ENCODE measurements around the gene TNS3.

Gene TNS3

GRCh38 chr7:47411281-47411869, 170.5 kb downstream of the TNS3 start:
- no peak for DNase-seq (ENCODE audit: low read depth)
- TF ChIP-seq CTCF (IDR thresholded peaks at IDR 0.05; ENCODE audit: low read depth, low read length, missing control alignments), result no peak
- H3K4me3 ChIP-seq (ENCODE audit: low read depth, low read length), result no peak overlapping the region

- no peak for DNase-seq (ENCODE audit: low read depth)
- no peak overlapping the region for H3K4me3 ChIP-seq (ENCODE audit: low read depth, low read length)
- no peak for TF ChIP-seq CTCF (IDR thresholded peaks at IDR 0.05; ENCODE audit: low read depth, low read length, missing control alignments)
Measured at GRCh38 chr7:47408675-47409074, 173.2 kb downstream of the TNS3 start.

DNA sequence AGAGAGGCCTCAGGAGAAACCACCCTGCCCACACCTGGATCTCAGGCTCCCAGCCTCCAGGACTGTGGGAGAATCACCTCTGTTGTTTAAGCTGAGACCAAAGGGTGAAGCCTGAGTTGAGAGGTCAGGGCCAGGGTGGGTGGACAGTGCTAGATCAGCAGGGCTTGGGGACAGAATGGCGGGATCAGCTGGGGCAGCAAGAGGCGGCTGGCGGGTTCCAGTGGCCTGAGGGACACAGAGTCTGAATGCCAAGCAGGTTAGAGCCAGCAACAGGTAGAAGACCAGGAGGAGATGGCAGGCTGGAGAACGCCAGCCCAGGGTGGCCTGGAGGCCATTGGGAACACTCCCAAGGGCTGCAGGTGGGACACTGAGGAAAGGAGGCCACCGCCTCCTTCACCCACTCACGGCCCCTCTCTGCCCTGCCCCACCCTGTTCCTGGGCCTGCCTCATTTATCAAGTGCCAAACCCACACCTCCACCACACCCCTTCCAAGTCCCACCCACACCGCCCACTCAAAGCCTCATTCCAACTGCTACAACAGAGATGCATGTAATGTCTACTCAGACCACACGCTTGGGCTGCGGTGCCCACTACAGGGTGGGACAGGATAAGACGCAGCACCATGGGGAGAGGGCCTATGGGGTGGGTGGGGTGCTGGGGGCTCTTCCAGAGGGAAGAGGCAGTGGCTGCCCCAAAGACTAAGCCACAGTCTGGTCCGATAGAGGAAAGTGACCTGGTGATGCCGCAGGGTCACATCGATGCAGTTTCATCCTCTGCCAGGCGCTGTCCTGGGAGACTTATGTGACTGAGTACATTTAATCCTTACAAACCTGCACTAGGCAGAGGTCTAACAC, 173.9 kb downstream of the TNS3 start:
- H3K4me3 ChIP-seq (ENCODE audit: low read depth, low read length), result no peak overlapping the region
- DNase-seq (ENCODE audit: low read depth), result no peak
- no peak for TF ChIP-seq CTCF (IDR thresholded peaks at IDR 0.05; ENCODE audit: low read depth, low read length, missing control alignments)

DNA sequence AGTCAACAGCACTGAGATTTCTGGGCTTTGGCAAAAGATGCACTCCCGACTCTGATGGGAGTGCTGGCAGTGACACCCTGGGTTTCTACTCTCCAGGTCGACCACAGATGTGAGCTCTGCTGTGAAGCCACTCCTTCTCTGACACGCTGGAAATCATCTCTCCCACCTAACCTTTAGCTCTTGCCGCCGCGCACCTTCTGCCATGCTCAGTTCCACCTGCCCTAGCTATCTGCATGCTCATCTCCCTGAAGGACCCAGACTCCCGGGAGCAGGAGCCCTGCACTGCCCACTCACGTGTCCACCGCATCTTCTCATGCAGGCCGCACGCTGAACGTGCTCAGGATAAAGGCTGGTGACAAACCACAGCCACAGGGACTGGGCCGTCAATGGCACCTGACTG, 174.8 kb downstream of the TNS3 start:
- DNase-seq (ENCODE audit: low read depth), result no peak
- no peak for TF ChIP-seq CTCF (IDR thresholded peaks at IDR 0.05; ENCODE audit: low read depth, low read length, missing control alignments)

DNA sequence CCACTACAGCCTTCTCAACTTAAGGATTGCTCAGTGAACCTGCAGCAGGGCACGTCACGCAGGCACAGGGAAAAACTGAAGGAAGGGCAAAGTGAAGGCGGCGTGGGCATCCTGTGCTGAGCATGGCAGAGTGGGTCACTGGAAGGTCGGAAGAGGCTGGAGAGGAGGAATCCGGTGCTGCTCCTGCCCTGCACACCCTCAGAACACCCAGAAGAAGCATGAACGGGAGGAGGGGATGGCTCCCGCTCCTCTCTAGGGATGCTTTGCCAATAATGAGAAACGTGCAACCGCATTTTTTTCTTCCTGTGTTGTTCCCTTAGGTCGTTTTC, 175.1 kb downstream of the TNS3 start:
- no peak for TF ChIP-seq CTCF (IDR thresholded peaks at IDR 0.05; ENCODE audit: low read depth, low read length, missing control alignments)
- H3K4me3 ChIP-seq (ENCODE audit: low read depth, low read length), result no peak overlapping the region
- DNase-seq (ENCODE audit: low read depth), result no peak

More for the DNA sequence above, 174.8 kb downstream of the TNS3 start:
- H3K4me3 ChIP-seq (ENCODE audit: low read depth, low read length), result no peak overlapping the region

DNA sequence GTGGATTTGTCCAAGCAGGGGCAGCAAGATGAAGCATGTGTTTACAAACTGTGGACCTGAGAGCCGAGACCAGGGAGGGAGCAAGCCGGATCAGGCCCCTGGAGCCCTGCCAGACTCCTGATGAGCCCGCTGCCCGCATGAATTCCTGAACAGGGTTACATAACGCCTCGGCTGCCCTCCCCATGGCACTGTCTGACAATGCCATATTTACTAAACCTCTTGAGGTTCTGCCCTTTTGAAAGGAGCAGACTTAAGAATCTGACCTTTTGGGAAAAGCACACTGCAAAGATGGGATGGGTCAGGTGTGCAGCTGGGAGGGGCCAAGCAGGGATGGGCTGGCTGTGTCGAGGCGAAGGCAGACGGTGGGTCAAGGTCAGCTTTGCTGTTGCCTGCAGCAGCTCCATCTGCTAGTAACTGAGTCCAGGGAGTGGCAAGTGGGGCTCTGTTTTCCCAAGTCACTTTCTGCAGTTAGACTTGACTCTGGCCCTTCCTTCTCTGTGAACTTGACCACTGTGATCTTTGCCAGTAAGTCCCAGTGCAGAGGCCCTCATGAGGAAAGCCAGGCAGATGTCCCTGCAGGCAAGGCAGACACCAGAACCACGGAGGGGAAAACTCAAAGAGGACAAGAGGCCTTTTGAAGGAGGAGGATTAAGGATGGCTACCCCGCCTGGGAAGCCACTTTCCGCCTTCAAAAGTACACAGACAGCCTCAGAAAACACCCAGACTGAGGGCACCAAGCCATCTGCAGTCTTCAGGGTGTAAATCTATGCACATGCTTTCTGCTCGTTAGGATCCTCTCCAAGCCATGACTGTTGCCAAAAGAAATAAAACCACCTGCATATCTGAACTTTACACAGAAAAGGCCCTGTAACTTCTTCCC, 175.8 kb downstream of the TNS3 start:
- DNase-seq (ENCODE audit: low read depth), result no peak
- H3K4me3 ChIP-seq (ENCODE audit: low read depth, low read length), result no peak overlapping the region
- no peak for TF ChIP-seq CTCF (IDR thresholded peaks at IDR 0.05; ENCODE audit: low read depth, low read length, missing control alignments)
